ENCODE measurements around the gene SON. TPM values are rescaled to one million over a fixed set of nuclear protein-coding genes. Genes with fewer than 3 reads are reported as not detected.
"Not testable (repeated sequence)": the region's sequence is repeated elsewhere in the genome, so short reads cannot be mapped to it uniquely, and the experiment has no call there.

SON gene
- total RNA-seq, 1 donor from 2014 or later = 395 TPM

- Mint-ChIP-seq H3K27ac (no peak overlapping the region), H3K9me3 (ENCODE audit: low read depth) (peaks cover 6% of the 10 kb centered on the region), H3K4me3 (ENCODE audit: low read depth) (no peak overlapping the region), H3K27me3 (no peaks in the 10 kb centered on the region), H3K36me3 (ENCODE audit: insufficient read depth) (peaks cover 35% of the 10 kb centered on the region), H3K4me1 (ENCODE audit: low read depth) (no peaks in the 10 kb centered on the region)
- no peak for DNase-seq (ENCODE audit: low spot score, unreplicated experiment)
- TF ChIP-seq, protein P1, sequence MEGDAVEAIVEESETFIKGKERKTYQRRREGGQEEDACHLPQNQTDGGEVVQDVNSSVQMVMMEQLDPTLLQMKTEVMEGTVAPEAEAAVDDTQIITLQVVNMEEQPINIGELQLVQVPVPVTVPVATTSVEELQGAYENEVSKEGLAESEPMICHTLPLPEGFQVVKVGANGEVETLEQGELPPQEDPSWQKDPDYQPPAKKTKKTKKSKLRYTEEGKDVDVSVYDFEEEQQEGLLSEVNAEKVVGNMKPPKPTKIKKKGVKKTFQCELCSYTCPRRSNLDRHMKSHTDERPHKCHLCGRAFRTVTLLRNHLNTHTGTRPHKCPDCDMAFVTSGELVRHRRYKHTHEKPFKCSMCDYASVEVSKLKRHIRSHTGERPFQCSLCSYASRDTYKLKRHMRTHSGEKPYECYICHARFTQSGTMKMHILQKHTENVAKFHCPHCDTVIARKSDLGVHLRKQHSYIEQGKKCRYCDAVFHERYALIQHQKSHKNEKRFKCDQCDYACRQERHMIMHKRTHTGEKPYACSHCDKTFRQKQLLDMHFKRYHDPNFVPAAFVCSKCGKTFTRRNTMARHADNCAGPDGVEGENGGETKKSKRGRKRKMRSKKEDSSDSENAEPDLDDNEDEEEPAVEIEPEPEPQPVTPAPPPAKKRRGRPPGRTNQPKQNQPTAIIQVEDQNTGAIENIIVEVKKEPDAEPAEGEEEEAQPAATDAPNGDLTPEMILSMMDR (IDR thresholded peaks at IDR 0.05; ENCODE audit: unreplicated experiment) = no peak
These were observed 37.0 kb upstream of the SON start for GRCh38 chr21:33505833-33506232.

DNA sequence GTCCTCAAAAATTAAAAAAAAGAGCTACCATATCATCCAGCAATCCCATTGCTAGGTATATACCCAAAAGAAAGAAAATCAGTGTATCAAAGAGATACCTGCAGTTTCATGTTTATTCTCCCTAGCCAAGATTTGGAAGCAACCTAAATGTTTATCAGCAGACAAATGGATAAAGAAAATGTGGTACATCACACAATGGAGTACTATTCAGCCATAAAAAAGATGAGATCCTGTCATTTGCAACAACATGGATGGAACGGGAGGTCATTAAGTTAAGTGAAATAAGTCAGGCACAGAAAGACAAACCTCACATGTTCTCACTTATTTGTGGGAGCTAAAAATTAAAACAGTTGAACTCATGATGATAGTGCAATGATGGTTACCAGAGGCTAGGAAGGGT is 35.8 kb upstream of the SON start:
- H3K27ac Mint-ChIP-seq; H3K4me3 Mint-ChIP-seq (ENCODE audit: low read depth); DNase-seq (ENCODE audit: low spot score, unreplicated experiment); H3K27me3 Mint-ChIP-seq; H3K9me3 Mint-ChIP-seq (ENCODE audit: low read depth); H3K4me1 Mint-ChIP-seq (ENCODE audit: low read depth): not testable (repeated sequence)
- peaks cover 43% of the 10 kb centered on the region for H3K36me3 Mint-ChIP-seq (ENCODE audit: insufficient read depth)

GRCh38 chr21:33510826-33511225 is 32.0 kb upstream of the SON start:
- Mint-ChIP-seq H3K27ac (no peak overlapping the region), H3K36me3 (ENCODE audit: insufficient read depth) (peaks cover 39% of the 10 kb centered on the region), H3K9me3 (ENCODE audit: low read depth) (peaks cover 6% of the 10 kb centered on the region), H3K4me3 (ENCODE audit: low read depth) (no peak overlapping the region), H3K4me1 (ENCODE audit: low read depth) (no peaks in the 10 kb centered on the region), H3K27me3 (no peaks in the 10 kb centered on the region)
- DNase-seq (ENCODE audit: low spot score, unreplicated experiment) = no peak
- TF ChIP-seq, protein P1 (IDR thresholded peaks at IDR 0.05; ENCODE audit: unreplicated experiment) = no peak

DNA sequence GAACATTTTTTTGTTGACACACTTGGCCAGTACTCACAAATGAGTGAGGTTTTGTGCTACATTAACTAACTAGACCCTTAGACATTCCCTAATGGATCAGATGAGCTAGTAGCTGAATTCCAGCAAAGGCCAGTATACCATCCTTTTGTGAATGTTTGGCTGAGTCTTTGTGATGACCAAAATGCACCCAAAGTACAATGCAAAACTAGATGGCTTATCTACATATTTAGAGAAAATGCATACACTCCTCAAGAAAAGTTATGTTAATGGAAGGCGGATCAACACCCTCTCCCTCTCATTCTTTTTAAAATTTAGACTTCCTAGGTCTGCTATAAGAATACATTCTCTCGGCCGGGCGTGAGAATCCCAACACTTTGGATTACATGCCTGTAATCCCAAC is 31.2 kb upstream of the SON start:
- no peak overlapping the region for H3K4me3 Mint-ChIP-seq (ENCODE audit: low read depth)
- TF ChIP-seq, protein P1 (IDR thresholded peaks at IDR 0.05; ENCODE audit: unreplicated experiment) = no peak
- H3K9me3 Mint-ChIP-seq (ENCODE audit: low read depth) = peaks cover 6% of the 10 kb centered on the region
- no peaks in the 10 kb centered on the region for H3K4me1 Mint-ChIP-seq (ENCODE audit: low read depth)
- DNase-seq (ENCODE audit: low spot score, unreplicated experiment) = no peak
- H3K27ac Mint-ChIP-seq = no peak overlapping the region
- peaks cover 40% of the 10 kb centered on the region for H3K36me3 Mint-ChIP-seq (ENCODE audit: insufficient read depth)
- H3K27me3 Mint-ChIP-seq = no peaks in the 10 kb centered on the region

DNA sequence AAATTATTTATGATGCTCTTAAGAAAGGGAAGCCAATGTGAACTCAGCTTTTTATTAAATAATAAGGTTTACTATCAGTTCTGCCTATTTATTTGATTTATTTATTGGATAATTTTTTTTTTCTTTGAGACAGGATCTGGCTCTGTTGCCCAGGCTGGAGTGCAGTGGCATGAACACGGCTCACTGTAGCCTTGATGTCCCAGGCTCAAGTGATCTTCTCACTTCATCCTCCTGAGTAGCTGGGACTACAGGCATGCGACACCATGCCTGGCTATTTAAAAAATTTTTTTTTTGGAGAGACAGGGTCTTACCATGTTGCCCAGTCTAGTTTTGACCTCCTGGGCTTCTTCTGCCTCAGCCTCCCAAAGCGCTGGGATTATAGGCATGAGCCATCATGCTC is 30.4 kb upstream of the SON start:
- H3K4me1 Mint-ChIP-seq (ENCODE audit: low read depth) = no peaks in the 10 kb centered on the region
- no peaks in the 10 kb centered on the region for H3K9me3 Mint-ChIP-seq (ENCODE audit: low read depth)
- TF ChIP-seq, protein P1 (IDR thresholded peaks at IDR 0.05; ENCODE audit: unreplicated experiment) = no peak
- no peak overlapping the region for H3K27ac Mint-ChIP-seq
- peaks cover 38% of the 10 kb centered on the region for H3K36me3 Mint-ChIP-seq (ENCODE audit: insufficient read depth)
- H3K4me3 Mint-ChIP-seq (ENCODE audit: low read depth) = no peak overlapping the region
- H3K27me3 Mint-ChIP-seq = no peaks in the 10 kb centered on the region
- DNase-seq (ENCODE audit: low spot score, unreplicated experiment) = no peak

- no peaks in the 10 kb centered on the region for H3K27me3 Mint-ChIP-seq
- no peak overlapping the region for H3K27ac Mint-ChIP-seq
- no peak for DNase-seq (ENCODE audit: low spot score, unreplicated experiment)
- H3K4me3 Mint-ChIP-seq (ENCODE audit: low read depth) = no peak overlapping the region
- no peaks in the 10 kb centered on the region for H3K9me3 Mint-ChIP-seq (ENCODE audit: low read depth)
- H3K4me1 Mint-ChIP-seq (ENCODE audit: low read depth) = no peaks in the 10 kb centered on the region
- TF ChIP-seq, protein P1 (IDR thresholded peaks at IDR 0.05; ENCODE audit: unreplicated experiment) = no peak
- peaks cover 38% of the 10 kb centered on the region for H3K36me3 Mint-ChIP-seq (ENCODE audit: insufficient read depth)
These were observed 28.6 kb upstream of the SON start for GRCh38 chr21:33514229-33514628.

Data from progenitor cell of endocrine pancreas (in vitro differentiated cells).